Immature natural killer cell (primary cell): ENCODE data around the gene OXSR1. TPM values are rescaled to one million over a fixed set of nuclear protein-coding genes. Genes with fewer than 3 reads are reported as not detected.
"Not testable (repeated sequence)": the region's sequence is repeated elsewhere in the genome, so short reads cannot be mapped to it uniquely, and the experiment has no call there.

ENCODE experiments used
- DNase-seq, 3 donors: peaks; one replicate each; pipeline ENCODE4 v3.0.0; 2022; ENCODE audit warnings: mixed read lengths in 1 of 3
- H3K27ac Mint-ChIP-seq, 6 donors: one replicate each; pipeline ENCODE4 v1.8.0; 2020; ENCODE audit warnings: mixed read lengths in 6 of 6, mild to moderate bottlenecking in 5 of 6, inconsistent platforms in 4 of 6, moderate library complexity in 3 of 6
- H3K27me3 Mint-ChIP-seq, 3 donors: one replicate each; pipeline ENCODE4 v1.8.0; 2020 to 2021; ENCODE audit warnings: low read depth in 3 of 3, mild to moderate bottlenecking in 3 of 3, mixed read lengths in 3 of 3, moderate library complexity in 3 of 3, inconsistent platforms in 1 of 3
- H3K36me3 Mint-ChIP-seq, 3 donors: one replicate each; pipeline ENCODE4 v1.8.0; 2020; ENCODE audit warnings: mixed read lengths in 3 of 3, inconsistent platforms in 2 of 3, mild to moderate bottlenecking in 2 of 3
- H3K4me1 Mint-ChIP-seq, 2 donors: one replicate each; pipeline ENCODE4 v1.8.0; 2020; ENCODE audit warnings: inconsistent platforms in 2 of 2, mild to moderate bottlenecking in 2 of 2, mixed read lengths in 2 of 2, moderate library complexity in 1 of 2
- H3K4me3 Mint-ChIP-seq, 5 donors: one replicate each; pipeline ENCODE4 v1.8.0; 2020; ENCODE audit warnings: mild to moderate bottlenecking in 5 of 5, mixed read lengths in 5 of 5, inconsistent platforms in 3 of 5, moderate library complexity in 3 of 5
- H3K9me3 Mint-ChIP-seq, 6 donors: one replicate each; pipeline ENCODE4 v1.8.0; 2020; ENCODE audit warnings: mild to moderate bottlenecking in 6 of 6, mixed read lengths in 6 of 6, inconsistent platforms in 4 of 6, moderate library complexity in 3 of 6
- polyA plus RNA-seq, 3 donors: library from polyadenylated mRNA; unstranded; fragments of 300-500 nt; fragmentation: Illumina TruSeq; gene quantifications; one replicate each; pipeline ENCODE4 v1.2.3, GENCODE V29; 2021

OXSR1 gene
- polyA plus RNA-seq, 3 donors from 2014 or later: 13.1 to 16.1 (median 13.5) TPM

DNA sequence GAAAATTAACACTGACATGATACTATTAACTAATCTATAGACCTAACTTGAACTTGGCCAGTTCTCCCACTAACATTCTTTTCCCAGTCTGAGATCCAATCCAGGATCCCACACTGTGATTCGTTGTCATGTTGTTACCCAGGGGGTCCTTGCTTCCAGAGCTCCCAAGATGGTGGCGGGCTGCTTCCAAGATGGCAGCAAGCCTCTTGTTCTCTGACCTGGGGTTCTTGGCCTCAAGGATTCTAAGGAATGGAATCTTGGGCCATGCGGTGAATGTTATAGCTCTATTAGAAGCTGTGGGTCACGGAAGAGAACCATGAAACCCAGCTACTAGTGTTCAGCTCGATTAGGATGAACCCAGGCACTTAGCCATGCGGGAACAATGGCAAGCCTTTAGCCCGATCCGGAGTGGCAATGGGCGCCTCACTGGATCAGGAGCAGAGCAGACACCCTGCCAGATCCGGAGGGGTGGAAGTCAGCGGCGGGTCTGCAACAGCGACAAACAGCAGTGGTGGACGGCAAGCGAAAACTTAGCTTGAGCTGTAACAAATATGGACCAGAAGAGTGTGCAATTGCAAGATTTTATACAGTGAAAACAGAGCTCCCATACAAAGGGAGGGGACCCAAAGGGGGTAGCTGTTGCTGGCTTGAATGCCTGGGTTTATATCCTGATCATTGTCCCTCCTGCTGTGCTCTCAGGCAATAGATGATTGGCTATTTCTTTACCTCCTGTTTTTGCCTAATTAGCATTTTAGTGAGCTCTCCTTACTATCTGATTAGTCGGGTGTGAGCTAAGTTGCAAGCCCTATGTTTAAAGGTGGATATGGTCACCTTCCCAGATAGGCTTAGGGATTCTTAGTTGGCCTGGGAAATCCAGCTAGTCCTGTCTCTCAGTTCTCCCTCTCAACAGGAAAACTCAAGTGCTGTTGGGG lies 124.2 kb downstream of the OXSR1 start:
- H3K27ac Mint-ChIP-seq, H3K4me3 Mint-ChIP-seq: not testable (repeated sequence)

DNA sequence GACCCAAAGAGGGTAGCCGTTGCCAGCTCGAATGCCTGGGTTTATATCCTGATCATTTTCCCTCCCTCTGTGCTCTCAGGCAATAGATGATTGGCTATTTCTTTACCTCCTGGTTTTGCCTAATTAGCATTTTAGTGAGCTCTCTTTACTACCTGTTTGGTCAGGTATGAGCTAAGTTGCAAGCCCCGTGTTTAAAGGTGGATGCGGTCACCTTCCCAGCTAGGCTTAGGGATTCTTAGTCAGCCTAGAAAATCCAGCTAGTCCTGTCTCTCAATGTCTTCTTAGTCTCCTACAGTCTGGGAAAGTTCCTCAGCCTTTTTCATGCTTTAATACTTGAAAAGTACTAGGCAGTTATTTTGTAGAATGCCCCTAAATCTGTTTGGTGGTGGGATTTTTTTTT lies 131.7 kb downstream of the OXSR1 start:
- H3K4me1 Mint-ChIP-seq: not testable (repeated sequence)

More for the DNA sequence above, 124.2 kb downstream of the OXSR1 start:
- H3K4me1 Mint-ChIP-seq, H3K9me3 Mint-ChIP-seq, DNase-seq, H3K36me3 Mint-ChIP-seq: not testable (repeated sequence)
- H3K27me3 Mint-ChIP-seq: peaks cover 1 to 10% (median 6%) of the 10 kb centered on the region in 3 donors

DNA sequence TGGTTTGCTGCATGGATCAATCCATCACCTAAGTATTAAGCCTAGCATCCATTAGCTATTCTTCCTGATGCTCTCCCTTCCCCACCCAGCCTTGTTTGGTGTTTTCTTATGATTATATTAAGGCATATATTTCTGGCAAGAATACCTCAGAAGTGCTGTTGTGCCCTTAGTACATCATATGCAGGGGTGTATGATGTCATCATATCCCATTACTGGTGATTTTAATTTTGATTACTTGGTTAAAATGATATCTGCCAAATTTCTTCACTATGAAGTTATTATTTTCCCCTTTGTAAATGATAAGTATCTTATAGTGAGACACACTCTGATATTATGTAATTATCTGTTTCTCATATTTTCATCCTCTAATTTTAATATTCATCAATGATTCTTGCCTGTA lies 132.2 kb downstream of the OXSR1 start:
- H3K9me3 Mint-ChIP-seq: peaks cover 0 to 2% (median 0%) of the 10 kb centered on the region in 6 donors
- no peak for DNase-seq
- H3K4me3 Mint-ChIP-seq: no peak overlapping the region
- H3K4me1 Mint-ChIP-seq: no peaks in the 10 kb centered on the region
- peaks cover 0 to 9% (median 4%) of the 10 kb centered on the region in 3 donors for H3K27me3 Mint-ChIP-seq
- H3K36me3 Mint-ChIP-seq: no peaks in the 10 kb centered on the region
- H3K27ac Mint-ChIP-seq: no peak overlapping the region

More for the DNA sequence above, 131.7 kb downstream of the OXSR1 start:
- H3K36me3 Mint-ChIP-seq, DNase-seq, H3K4me3 Mint-ChIP-seq, H3K27ac Mint-ChIP-seq, H3K27me3 Mint-ChIP-seq, H3K9me3 Mint-ChIP-seq: not testable (repeated sequence)

DNA sequence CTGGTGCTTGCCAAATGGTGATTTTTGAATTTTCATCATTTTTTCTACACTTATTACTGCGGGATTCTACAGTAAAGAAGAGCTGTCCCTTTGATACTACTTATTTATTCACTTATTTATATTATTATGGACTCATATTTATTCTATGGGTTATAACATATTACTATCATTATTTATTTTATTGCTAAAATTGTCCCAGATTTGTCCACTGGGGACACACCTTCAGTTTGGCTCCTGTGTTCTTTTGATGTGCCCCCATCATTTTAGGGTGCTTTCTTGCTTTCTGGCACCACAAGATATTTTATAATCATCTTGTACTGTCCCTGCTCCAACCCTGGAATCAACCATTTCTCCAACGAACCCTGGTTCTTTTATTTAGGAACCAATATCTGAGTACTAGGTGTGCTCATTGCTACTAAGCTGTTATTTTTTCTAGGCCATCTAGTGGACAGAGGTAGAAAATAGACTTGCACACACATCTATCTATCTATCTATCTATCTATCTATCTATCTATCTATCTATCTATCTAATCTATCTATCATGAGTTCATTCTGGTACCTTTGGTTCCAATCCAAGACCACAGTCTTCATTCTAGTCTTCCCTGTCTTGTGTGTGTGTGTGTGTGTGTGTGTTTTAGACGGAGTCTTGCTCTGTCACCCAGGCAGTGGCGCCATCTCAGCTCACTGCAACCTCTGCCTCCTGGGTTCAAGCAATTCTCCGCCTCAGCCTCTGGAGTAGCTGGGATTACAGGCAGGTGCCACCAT lies 132.8 kb downstream of the OXSR1 start:
- Mint-ChIP-seq H3K27me3 (peaks cover 0 to 9% (median 4%) of the 10 kb centered on the region in 3 donors), H3K9me3 (peaks cover 0 to 2% (median 0%) of the 10 kb centered on the region in 6 donors), H3K36me3 (no peaks in the 10 kb centered on the region), H3K27ac (no peak overlapping the region), H3K4me1 (no peaks in the 10 kb centered on the region), H3K4me3 (no peak overlapping the region)
- peak in 1 of 3 donors; percentile 4 for DNase-seq

Other genes with a start within 250 kb of the OXSR1 start
- 10 to 100 TPM; 12.9 to 15.7 (median 14.6) TPM for gene VILL, start 174.8 kb upstream of the OXSR1 start, polyA plus RNA-seq
- 10 to 100 TPM; 11.6 to 18.0 (median 12.1) TPM for gene PLCD1, start 135.9 kb upstream of the OXSR1 start, polyA plus RNA-seq
- gene DLEC1, start 126.3 kb upstream of the OXSR1 start, polyA plus RNA-seq: 1 to 10 TPM in 1 of 3 donors, under 1 TPM in 2; 0.16 to 2.4 (median 0.84) TPM
- gene ACAA1, start 28.4 kb upstream of the OXSR1 start, polyA plus RNA-seq: 100 to 1,000 TPM in 1 of 3 donors, 10 to 100 TPM in 2; 74.8 to 113 (median 82.8) TPM
- gene MYD88, start 26.9 kb upstream of the OXSR1 start, polyA plus RNA-seq: 100 to 1,000 TPM in 2 of 3 donors, 10 to 100 TPM in 1; 94.0 to 205 (median 129) TPM
- gene SLC22A13, start 100.3 kb downstream of the OXSR1 start, polyA plus RNA-seq: not detected
- not detected for gene SLC22A14, start 116.8 kb downstream of the OXSR1 start, polyA plus RNA-seq
- 1 to 10 TPM; 1.2 to 1.5 (median 1.4) TPM for gene XYLB, start 181.2 kb downstream of the OXSR1 start, polyA plus RNA-seq